Measurements from ENCODE around the gene RIC1. TPM values are rescaled to one million over a fixed set of nuclear protein-coding genes. Genes with fewer than 3 reads are reported as not detected.

Gene RIC1
- total and polyA plus RNA-seq, 2 of the 13 experiments (the other 11 are each of a cell fraction or from before 2014, with no cell fraction given) = 18.2 to 19.0 TPM

GRCh38 chr9:5749306-5749705 lies 120.4 kb downstream of the RIC1 start:
- ChIA-PET POLR2A (no interaction called here), CTCF (ENCODE audit: low intra/inter-chr PET ratio, low total read pairs) (no interaction called here)
- in situ Hi-C loops (cut with HindIII; ENCODE audit: extremely low pct_ligation_motif_present, low pct_unique_long_range_greater_than_20kb) = no loop called here
- no peak for FAIRE-seq
- Histone ChIP-seq H3K9me3 (ENCODE audit: low read length) (no peaks in the 10 kb centered on the region), H3K4me2 (ENCODE audit: low read depth, low read length) (no peak overlapping the region), H4K20me1 (ENCODE audit: insufficient read depth, low read length) (no peaks in the 10 kb centered on the region), H2AFZ (ENCODE audit: low read length) (no peak overlapping the region), H3K4me1 (ENCODE audit: insufficient read depth, low read length) (peaks cover 13% of the 10 kb centered on the region), H3K9ac (ENCODE audit: insufficient read depth, low read depth, low read length) (no peak overlapping the region), H3K27me3 (ENCODE audit: control insufficient read depth in 1 of 2, insufficient read depth in 2 of 2, low read length in 2 of 2) (no peaks in the 10 kb centered on the region), H3K27ac (ENCODE audit: extremely low read length, insufficient read depth, low read length) (no peak overlapping the region), H3K79me2 (ENCODE audit: insufficient read depth, low read length) (no peaks in the 10 kb centered on the region), H3K4me3 (replicated peaks in 1 of 3; ENCODE audit: insufficient read depth in 1 of 3, low read depth in 2 of 3, low read length in 3 of 3) (no peak overlapping the region), H3K36me3 (replicated peaks in 1 of 2; ENCODE audit: control insufficient read depth in 1 of 2, insufficient read depth in 2 of 2, low read length in 2 of 2) (peaks cover 1 to 18% of the 10 kb centered on the region in 2 experiments; a peak in 2 of 5 replicates)
- no peak for TF ChIP-seq ZNF777 (CRISPR knock-in tag; IDR thresholded peaks at IDR 0.05)
- TF ChIP-seq ZNF781 (CRISPR knock-in tag; IDR thresholded peaks at IDR 0.05; ENCODE audit: borderline replicate concordance, not compliant biosample characterization) = no peak
- no peak for TF ChIP-seq ZZZ3 (CRISPR knock-in tag; IDR thresholded peaks at IDR 0.05; ENCODE audit: borderline replicate concordance)
- TF ChIP-seq ZFP41 (CRISPR knock-in tag; IDR thresholded peaks at IDR 0.05; ENCODE audit: borderline replicate concordance) = no peak
- TF ChIP-seq NR2F2 (IDR thresholded peaks at IDR 0.05; ENCODE audit: borderline replicate concordance, low read depth) = no peak
- TF ChIP-seq ZNF883 (CRISPR knock-in tag; IDR thresholded peaks at IDR 0.05; ENCODE audit: not compliant biosample characterization) = no peak
- no peak for TF ChIP-seq MAF1 (CRISPR knock-in tag; IDR thresholded peaks at IDR 0.05; ENCODE audit: borderline replicate concordance)
- no peak for TF ChIP-seq TBL1XR1 (IDR thresholded peaks at IDR 0.05; ENCODE audit: borderline replicate concordance, low read length, partially characterized antibody)
- TF ChIP-seq YEATS2 (CRISPR knock-in tag; IDR thresholded peaks at IDR 0.05; ENCODE audit: borderline replicate concordance) = no peak
- TF ChIP-seq THAP9 (CRISPR knock-in tag; IDR thresholded peaks at IDR 0.05; ENCODE audit: borderline replicate concordance) = no peak
- TF ChIP-seq ZNF746 (CRISPR knock-in tag; IDR thresholded peaks at IDR 0.05) = no peak
- TF ChIP-seq MEF2D (CRISPR knock-in tag; IDR thresholded peaks at IDR 0.05) = no peak
- TF ChIP-seq ZNF792 (CRISPR knock-in tag; IDR thresholded peaks at IDR 0.05) = no peak
- TF ChIP-seq ZNF761 (CRISPR knock-in tag; conservative IDR thresholded peaks at IDR 0.05) = no peak
- no peak for TF ChIP-seq MAZ (IDR thresholded peaks at IDR 0.05; ENCODE audit: borderline replicate concordance, low read depth, low read length)
- TF ChIP-seq MAZ (CRISPR knock-in tag; IDR thresholded peaks at IDR 0.05; ENCODE audit: low read depth) = no peak
- TF ChIP-seq CCAR2 (optimal IDR thresholded peaks at IDR 0.05; ENCODE audit: low read depth, low read length) = no peak
- no peak for TF ChIP-seq ZNF468 (CRISPR knock-in tag; IDR thresholded peaks at IDR 0.05)
- no peak for TF ChIP-seq ZNF616 (CRISPR knock-in tag; IDR thresholded peaks at IDR 0.05; ENCODE audit: low read depth)
- intact Hi-C loops (cut with micrococcal nuclease; ENCODE audit: unreplicated experiment) = no loop called here
- ATAC-seq = no peak
- DNase-seq (ENCODE audit: low spot score) = no peak
- BruUV-seq (replicated peaks) = no TSS peak
- WGBS (ENCODE audit: low lambda C conversion rate) = 98% methylated on average over 4 of the region's 4 CpGs
